ENCODE results near the gene ADH1C.
"Not testable (repeated sequence)": the region's sequence is repeated elsewhere in the genome, so short reads cannot be mapped to it uniquely, and the experiment has no call there.

ADH1C gene

DNA sequence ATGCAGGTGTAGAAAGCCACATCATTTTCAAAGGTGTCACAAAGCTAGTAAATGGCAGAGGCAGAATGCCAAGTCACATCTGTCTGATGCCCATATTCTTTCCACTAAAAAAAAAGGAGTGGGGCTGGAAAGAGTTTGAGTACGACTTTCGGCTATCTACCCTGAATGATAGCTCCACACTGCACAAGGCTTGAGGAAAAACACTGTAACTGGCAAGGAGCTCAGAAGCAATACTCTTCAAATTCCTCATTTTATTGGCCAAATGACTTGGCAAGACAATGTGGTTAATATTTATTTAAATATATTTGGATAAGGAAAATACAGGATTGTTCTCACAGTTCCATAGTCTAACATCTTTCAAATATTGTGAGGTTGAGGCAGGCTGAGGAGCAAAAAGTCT, 5.4 kb upstream of the ADH1C start:
- Histone ChIP-seq H3K9ac (ENCODE audit: low read length) (no peak overlapping the region), H3K4me3 (ENCODE audit: low read length) (no peak overlapping the region), H3K9me3 (ENCODE audit: control insufficient read depth, low read length) (no peaks in the 10 kb centered on the region), H3K36me3 (ENCODE audit: control insufficient read depth, insufficient read depth, low read length, severe bottlenecking) (no peaks in the 10 kb centered on the region), H3K27me3 (replicated peaks; ENCODE audit: control insufficient read depth, insufficient read depth, low read length) (no peaks in the 10 kb centered on the region), H3K4me1 (ENCODE audit: control insufficient read depth, insufficient read depth, low read length) (peaks cover 36% of the 10 kb centered on the region)
- no peak for DNase-seq (ENCODE audit: low read depth)

DNA sequence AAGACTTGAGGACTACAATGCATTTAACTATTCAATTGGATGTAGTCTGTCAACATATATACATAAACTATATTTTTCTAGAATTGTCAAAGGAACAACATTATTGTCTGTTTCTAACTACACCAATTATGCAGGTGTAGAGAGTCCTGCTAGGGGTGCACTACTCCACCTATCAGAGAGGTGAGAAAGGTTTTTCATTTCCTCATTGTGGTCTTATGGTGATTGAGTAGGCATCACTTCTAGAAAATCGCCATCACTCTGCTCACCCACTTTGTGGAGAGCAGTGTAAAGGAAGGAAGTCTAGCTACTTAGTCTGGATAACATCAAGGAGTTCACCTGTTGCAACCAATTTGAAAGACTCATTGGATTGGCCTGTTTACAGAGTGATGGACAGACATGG, 4.4 kb upstream of the ADH1C start:
- Histone ChIP-seq H3K9me3 (ENCODE audit: control insufficient read depth, low read length) (no peaks in the 10 kb centered on the region), H3K4me1 (ENCODE audit: control insufficient read depth, insufficient read depth, low read length) (peaks cover 33% of the 10 kb centered on the region), H3K4me3 (ENCODE audit: low read length) (no peak overlapping the region), H3K27me3 (replicated peaks; ENCODE audit: control insufficient read depth, insufficient read depth, low read length) (no peaks in the 10 kb centered on the region), H3K36me3 (ENCODE audit: control insufficient read depth, insufficient read depth, low read length, severe bottlenecking) (no peaks in the 10 kb centered on the region), H3K9ac (ENCODE audit: low read length) (no peak overlapping the region)
- DNase-seq (ENCODE audit: low read depth): no peak

DNA sequence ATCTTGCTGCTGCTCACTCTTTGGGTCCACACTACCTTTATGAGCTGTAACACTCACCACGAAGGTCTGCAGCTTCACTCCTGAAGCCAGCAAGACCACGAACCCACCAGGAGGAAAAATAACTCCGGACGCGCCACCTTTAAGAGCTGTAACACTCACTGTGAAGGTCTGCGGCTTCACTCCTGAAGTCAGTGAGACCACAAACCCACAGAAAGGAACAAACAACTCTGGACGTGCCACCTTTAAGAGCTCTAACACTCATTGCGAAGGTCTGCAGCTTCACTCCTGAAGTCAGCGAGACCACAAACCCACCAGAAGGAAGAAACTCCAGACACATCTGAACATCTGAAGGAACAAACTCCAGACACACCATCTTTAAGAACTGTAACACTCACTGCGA, 3.6 kb upstream of the ADH1C start:
- not testable (repeated sequence) for H3K9ac ChIP-seq (ENCODE audit: low read length); H3K36me3 ChIP-seq (ENCODE audit: control insufficient read depth, insufficient read depth, low read length, severe bottlenecking); H3K4me3 ChIP-seq (ENCODE audit: low read length); H3K27me3 ChIP-seq (replicated peaks; ENCODE audit: control insufficient read depth, insufficient read depth, low read length); DNase-seq (ENCODE audit: low read depth); H3K9me3 ChIP-seq (ENCODE audit: control insufficient read depth, low read length)
- peaks cover 29% of the 10 kb centered on the region for H3K4me1 ChIP-seq (ENCODE audit: control insufficient read depth, insufficient read depth, low read length)

DNA sequence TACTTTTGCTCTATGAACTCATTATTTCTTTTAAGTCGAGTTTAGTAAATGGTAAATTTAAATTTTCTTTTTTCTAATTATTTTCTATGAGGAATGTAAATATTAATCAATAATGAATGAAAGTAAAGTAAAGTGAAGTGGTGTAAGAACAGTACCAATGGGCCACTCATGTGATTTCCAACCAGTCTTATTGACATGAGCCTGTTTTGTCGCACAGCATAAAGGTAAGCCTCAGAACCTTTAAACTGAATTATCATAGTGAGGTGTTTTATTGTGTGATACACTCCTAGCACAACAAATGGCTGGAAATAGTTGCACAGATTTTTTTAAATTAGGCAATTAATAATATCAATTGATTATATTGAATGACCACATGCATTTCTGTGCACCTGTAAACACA, 1.1 kb downstream of the ADH1C start:
- H3K4me3 ChIP-seq (ENCODE audit: low read length): no peak overlapping the region
- no peaks in the 10 kb centered on the region for H3K36me3 ChIP-seq (ENCODE audit: control insufficient read depth, insufficient read depth, low read length, severe bottlenecking)
- H3K9me3 ChIP-seq (ENCODE audit: control insufficient read depth, low read length): no peaks in the 10 kb centered on the region
- DNase-seq (ENCODE audit: low read depth): no peak
- no peak overlapping the region for H3K9ac ChIP-seq (ENCODE audit: low read length)
- peaks cover 18% of the 10 kb centered on the region for H3K4me1 ChIP-seq (ENCODE audit: control insufficient read depth, insufficient read depth, low read length)
- no peaks in the 10 kb centered on the region for H3K27me3 ChIP-seq (replicated peaks; ENCODE audit: control insufficient read depth, insufficient read depth, low read length)

DNA sequence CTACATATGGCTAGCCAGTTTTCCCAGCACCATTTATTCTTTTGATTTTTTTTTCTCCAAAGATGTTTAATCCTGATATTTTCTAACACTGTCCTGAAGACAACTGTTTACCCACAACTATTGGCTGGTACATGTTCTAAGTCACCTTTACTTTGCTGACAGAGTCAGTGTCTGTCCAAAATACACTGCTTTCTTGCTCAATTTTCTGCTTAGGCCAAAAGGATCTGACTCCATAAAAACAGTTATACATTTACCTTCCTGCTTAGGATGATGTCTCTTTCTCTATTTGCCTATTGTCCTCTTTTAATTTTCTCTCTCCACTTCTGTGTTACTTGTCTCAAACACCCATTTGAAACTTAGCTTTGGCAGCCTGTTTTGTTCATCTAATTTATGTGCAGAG, 3.2 kb downstream of the ADH1C start:
- DNase-seq (ENCODE audit: low read depth): no peak
- Histone ChIP-seq H3K9ac (ENCODE audit: low read length) (no peak overlapping the region), H3K36me3 (ENCODE audit: control insufficient read depth, insufficient read depth, low read length, severe bottlenecking) (no peaks in the 10 kb centered on the region), H3K4me3 (ENCODE audit: low read length) (no peak overlapping the region), H3K27me3 (replicated peaks; ENCODE audit: control insufficient read depth, insufficient read depth, low read length) (no peaks in the 10 kb centered on the region), H3K9me3 (ENCODE audit: control insufficient read depth, low read length) (no peaks in the 10 kb centered on the region), H3K4me1 (ENCODE audit: control insufficient read depth, insufficient read depth, low read length) (peaks cover 18% of the 10 kb centered on the region)

DNA sequence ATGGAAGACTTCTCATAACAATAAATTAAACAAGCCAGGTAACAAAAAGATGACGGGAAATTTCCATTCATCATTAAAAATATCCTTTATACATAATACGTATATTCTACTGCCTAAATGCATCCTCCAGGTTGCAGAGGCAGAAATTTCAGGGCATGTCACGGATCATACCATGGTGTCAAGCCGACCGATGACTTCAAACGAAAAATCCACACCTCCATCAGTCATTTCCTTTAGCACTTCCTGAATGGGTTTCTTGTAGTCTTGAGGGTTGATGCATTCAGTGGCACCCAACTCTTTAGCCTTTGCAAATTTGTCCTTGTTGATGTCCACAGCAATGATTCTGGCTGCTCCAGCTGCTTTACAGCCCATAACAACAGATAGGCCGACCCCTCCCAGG, 9.9 kb downstream of the ADH1C start:
- H3K4me3 ChIP-seq (ENCODE audit: low read length); H3K9ac ChIP-seq (ENCODE audit: low read length); H3K36me3 ChIP-seq (ENCODE audit: control insufficient read depth, insufficient read depth, low read length, severe bottlenecking); H3K9me3 ChIP-seq (ENCODE audit: control insufficient read depth, low read length); H3K27me3 ChIP-seq (replicated peaks; ENCODE audit: control insufficient read depth, insufficient read depth, low read length); DNase-seq (ENCODE audit: low read depth); H3K4me1 ChIP-seq (ENCODE audit: control insufficient read depth, insufficient read depth, low read length): not testable (repeated sequence)

DNA sequence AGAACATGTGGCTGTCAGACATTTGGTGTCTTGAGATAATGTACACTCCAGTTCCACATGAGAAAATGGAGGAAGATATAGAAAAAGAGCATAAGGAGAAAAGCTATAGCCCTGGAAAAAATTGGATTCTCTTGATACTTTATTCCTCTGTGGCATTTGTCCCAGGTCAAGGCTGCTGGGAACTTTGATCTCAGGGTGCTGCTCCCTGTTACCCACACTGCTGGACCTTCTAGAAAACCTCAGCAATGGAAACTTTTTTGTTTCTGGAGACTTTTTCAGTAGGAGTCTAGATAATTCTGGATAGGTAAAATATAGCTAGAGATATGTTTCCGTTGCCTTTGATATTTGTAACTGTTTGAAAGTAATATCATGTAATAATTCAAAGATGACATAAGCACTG, 11.1 kb downstream of the ADH1C start:
- Histone ChIP-seq H3K27me3 (replicated peaks; ENCODE audit: control insufficient read depth, insufficient read depth, low read length) (no peaks in the 10 kb centered on the region), H3K4me1 (ENCODE audit: control insufficient read depth, insufficient read depth, low read length) (no peaks in the 10 kb centered on the region), H3K9ac (ENCODE audit: low read length) (no peak overlapping the region), H3K36me3 (ENCODE audit: control insufficient read depth, insufficient read depth, low read length, severe bottlenecking) (no peaks in the 10 kb centered on the region), H3K4me3 (ENCODE audit: low read length) (no peak overlapping the region), H3K9me3 (ENCODE audit: control insufficient read depth, low read length) (no peaks in the 10 kb centered on the region)
- no peak for DNase-seq (ENCODE audit: low read depth)

DNA sequence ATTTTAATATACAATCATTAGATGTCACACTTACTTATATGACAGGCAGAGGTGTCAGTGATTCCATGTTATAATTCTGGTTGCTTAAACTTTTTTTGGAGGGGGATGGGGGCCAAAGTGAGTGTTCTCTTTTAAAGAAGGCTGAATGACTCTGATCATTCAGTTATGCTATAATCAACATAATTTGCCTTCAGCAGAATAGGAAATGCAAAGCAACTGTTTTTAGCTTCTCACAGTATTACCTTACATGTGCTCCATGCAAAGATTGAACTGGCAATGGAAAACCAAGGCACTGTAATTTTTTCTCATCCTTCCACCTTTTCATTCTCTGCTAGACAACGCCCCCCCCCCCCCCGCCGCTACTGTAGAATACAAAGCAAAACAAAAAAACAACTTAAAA, 13.4 kb downstream of the ADH1C start:
- no peak overlapping the region for H3K9ac ChIP-seq (ENCODE audit: low read length)
- no peaks in the 10 kb centered on the region for H3K4me1 ChIP-seq (ENCODE audit: control insufficient read depth, insufficient read depth, low read length)
- H3K9me3 ChIP-seq (ENCODE audit: control insufficient read depth, low read length): no peaks in the 10 kb centered on the region
- no peak for DNase-seq (ENCODE audit: low read depth)
- no peaks in the 10 kb centered on the region for H3K27me3 ChIP-seq (replicated peaks; ENCODE audit: control insufficient read depth, insufficient read depth, low read length)
- H3K36me3 ChIP-seq (ENCODE audit: control insufficient read depth, insufficient read depth, low read length, severe bottlenecking): no peaks in the 10 kb centered on the region
- H3K4me3 ChIP-seq (ENCODE audit: low read length): no peak overlapping the region

DNA sequence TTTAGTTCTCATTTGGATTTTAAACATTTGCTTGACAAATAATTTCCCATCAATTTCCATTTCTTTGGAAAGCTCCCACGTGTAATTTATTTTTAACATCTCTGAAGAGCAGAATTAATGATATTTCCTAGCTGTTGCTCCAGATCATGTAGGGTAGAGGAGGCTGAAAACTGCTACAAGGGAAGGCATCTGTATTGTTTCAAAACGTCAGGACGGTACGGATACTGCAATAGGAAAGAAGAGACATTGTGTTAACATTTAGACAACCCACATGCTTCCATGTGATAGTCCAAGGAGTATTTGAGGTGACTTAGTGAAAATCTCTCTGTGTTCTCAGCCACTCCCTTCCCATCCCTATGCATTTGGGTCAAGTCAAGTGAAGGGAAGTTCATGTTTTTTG, 16.0 kb downstream of the ADH1C start:
- no peak overlapping the region for H3K4me3 ChIP-seq (ENCODE audit: low read length)
- no peaks in the 10 kb centered on the region for H3K9me3 ChIP-seq (ENCODE audit: control insufficient read depth, low read length)
- H3K4me1 ChIP-seq (ENCODE audit: control insufficient read depth, insufficient read depth, low read length): no peaks in the 10 kb centered on the region
- no peaks in the 10 kb centered on the region for H3K27me3 ChIP-seq (replicated peaks; ENCODE audit: control insufficient read depth, insufficient read depth, low read length)
- no peaks in the 10 kb centered on the region for H3K36me3 ChIP-seq (ENCODE audit: control insufficient read depth, insufficient read depth, low read length, severe bottlenecking)
- H3K9ac ChIP-seq (ENCODE audit: low read length): no peak overlapping the region
- no peak for DNase-seq (ENCODE audit: low read depth)

DNA sequence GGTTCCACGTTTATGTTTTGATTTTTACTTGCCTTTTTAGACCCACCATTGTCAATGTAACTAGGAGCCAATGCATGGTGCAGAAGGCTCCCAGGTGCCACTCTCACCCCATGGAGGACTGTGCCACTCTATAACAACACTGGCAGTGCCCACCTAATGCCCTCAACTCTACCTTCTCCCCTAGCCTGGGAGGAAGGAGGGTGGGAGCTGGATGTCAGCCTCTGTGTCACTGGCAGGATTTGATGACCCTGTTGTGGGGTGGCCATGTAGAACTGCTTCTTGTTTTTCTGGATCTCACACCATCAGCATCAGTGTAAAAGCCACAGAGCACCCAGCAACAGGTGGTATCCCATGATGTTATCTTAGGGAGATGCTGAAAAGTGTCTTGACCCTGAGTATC, 17.7 kb downstream of the ADH1C start:
- no peak overlapping the region for H3K4me3 ChIP-seq (ENCODE audit: low read length)
- no peak overlapping the region for H3K9ac ChIP-seq (ENCODE audit: low read length)
- no peak for DNase-seq (ENCODE audit: low read depth)
- H3K36me3 ChIP-seq (ENCODE audit: control insufficient read depth, insufficient read depth, low read length, severe bottlenecking): no peaks in the 10 kb centered on the region
- H3K9me3 ChIP-seq (ENCODE audit: control insufficient read depth, low read length): no peaks in the 10 kb centered on the region
- no peaks in the 10 kb centered on the region for H3K27me3 ChIP-seq (replicated peaks; ENCODE audit: control insufficient read depth, insufficient read depth, low read length)
- H3K4me1 ChIP-seq (ENCODE audit: control insufficient read depth, insufficient read depth, low read length): no peaks in the 10 kb centered on the region

DNA sequence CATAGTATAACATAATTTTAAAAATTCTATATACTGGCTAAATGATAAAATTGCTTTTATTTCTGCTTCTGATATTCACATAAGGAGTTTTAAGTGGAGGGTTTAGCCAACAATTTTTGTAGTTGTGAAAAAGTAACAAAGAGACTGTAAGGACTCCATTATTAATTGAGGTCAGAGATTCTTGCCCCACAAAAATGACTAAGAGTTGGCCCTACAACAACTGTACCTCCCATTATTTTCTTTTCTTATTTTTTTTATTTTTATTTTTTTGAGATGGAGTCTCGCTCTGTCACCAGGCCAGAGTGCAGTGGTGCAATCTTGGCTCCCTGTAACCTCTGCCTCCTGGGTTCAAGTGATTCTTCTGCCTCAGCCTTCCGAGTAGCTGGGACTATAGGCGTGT, 21.9 kb downstream of the ADH1C start:
- Histone ChIP-seq H3K9me3 (ENCODE audit: control insufficient read depth, low read length) (peaks cover 30% of the 10 kb centered on the region), H3K36me3 (ENCODE audit: control insufficient read depth, insufficient read depth, low read length, severe bottlenecking) (no peaks in the 10 kb centered on the region), H3K9ac (ENCODE audit: low read length) (no peak overlapping the region), H3K4me3 (ENCODE audit: low read length) (no peak overlapping the region), H3K4me1 (ENCODE audit: control insufficient read depth, insufficient read depth, low read length) (peaks cover 5% of the 10 kb centered on the region), H3K27me3 (replicated peaks; ENCODE audit: control insufficient read depth, insufficient read depth, low read length) (no peaks in the 10 kb centered on the region)
- DNase-seq (ENCODE audit: low read depth): no peak

DNA sequence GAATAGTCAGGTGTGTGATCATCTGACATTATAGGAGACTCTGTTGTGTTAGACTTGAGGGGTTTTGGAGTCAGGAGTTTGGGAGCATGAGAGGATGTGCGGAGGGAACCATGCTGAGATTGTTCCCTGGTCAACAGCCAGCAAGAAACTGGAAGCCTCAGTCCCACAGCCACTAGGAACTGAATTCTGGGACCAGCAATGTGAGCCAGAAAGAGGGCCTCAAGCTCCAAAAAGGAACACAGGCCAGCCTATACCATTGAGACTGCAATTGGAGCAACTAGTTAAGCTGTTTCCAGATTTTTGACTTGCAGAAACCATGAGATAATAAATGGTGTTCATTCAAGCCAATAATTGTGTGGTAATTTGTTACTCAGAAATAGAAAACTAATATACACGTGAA, 22.7 kb downstream of the ADH1C start:
- DNase-seq (ENCODE audit: low read depth): no peak
- H3K4me3 ChIP-seq (ENCODE audit: low read length): no peak overlapping the region
- H3K36me3 ChIP-seq (ENCODE audit: control insufficient read depth, insufficient read depth, low read length, severe bottlenecking): no peaks in the 10 kb centered on the region
- peaks cover 10% of the 10 kb centered on the region for H3K4me1 ChIP-seq (ENCODE audit: control insufficient read depth, insufficient read depth, low read length)
- H3K9ac ChIP-seq (ENCODE audit: low read length): no peak overlapping the region
- no peaks in the 10 kb centered on the region for H3K27me3 ChIP-seq (replicated peaks; ENCODE audit: control insufficient read depth, insufficient read depth, low read length)
- peaks cover 32% of the 10 kb centered on the region for H3K9me3 ChIP-seq (ENCODE audit: control insufficient read depth, low read length)

Data from adipocyte (in vitro differentiated cells).